Measurements from ENCODE around the gene WDR37. TPM values are rescaled to one million over a fixed set of nuclear protein-coding genes. Genes with fewer than 3 reads are reported as not detected.

The WDR37 gene
- total RNA-seq, 2 experiments from 2014 or later: 31.4 to 31.6 TPM

DNA sequence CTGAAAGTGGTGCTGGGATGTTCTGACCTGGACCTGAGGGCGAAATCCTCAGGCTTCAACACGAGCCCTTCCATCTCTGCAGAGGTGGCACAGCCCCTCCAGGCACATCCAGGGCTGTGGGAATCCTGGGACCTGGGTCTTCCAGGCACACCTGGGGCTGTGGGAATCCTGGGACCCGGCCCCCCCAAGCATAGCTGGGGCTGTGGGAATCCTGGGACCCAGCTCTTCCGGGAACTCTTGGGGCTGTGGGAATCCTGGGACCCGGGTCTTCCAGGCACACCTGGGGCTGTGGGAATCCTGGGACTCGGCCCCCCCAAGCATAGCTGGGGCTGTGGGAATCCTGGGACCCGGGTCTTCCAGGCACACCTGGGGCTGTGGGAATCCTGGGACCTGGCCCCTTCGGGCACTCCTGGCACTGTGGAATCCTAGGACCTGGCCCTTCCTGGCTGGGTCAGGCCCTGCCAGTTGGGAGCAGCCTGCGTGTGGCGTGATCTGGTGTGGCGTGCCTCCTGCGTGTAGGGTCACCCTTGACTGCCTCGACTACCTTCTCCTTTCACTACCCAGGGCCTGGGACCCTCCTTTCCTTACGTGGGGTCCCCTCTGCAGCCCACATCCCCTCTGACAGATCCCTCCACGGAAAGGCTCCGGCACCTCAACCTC is 124.0 kb downstream of the WDR37 start:
- no peak for DNase-seq
- POLR2A ChIA-PET: no interaction called here
- Mint-ChIP-seq H3K36me3 (ENCODE audit: low read depth) (no peaks in the 10 kb centered on the region), H3K27ac (no peak overlapping the region), H3K27me3 (peaks cover 4% of the 10 kb centered on the region), H3K9me3 (no peaks in the 10 kb centered on the region), H3K4me1 (no peaks in the 10 kb centered on the region), H3K4me3 (no peak overlapping the region)
- CTCF ChIA-PET: interaction anchor here (0.6 kb wide), 1 partner anchor 312 kb away, joined by 3 read pairs; no protein-coding TSS in a partner anchor

DNA sequence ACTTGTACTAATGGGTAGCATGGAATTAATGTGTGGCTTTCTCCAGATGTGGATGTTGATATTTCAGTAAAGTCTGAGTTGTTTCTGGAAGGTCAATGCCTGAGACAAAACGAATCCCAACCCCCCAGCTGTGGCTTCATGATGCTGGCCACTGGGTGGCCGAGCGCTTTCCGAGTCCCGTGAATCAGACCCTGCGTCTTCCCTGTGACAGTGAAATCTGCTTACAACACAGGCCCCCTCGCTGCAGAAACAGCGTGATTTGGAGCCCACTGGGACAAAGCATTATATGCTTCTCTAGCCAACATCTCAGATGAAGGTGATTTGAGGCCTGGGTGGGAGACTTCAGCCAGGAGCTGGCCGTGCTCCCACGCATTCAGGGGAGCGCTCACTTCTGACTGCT is 124.7 kb downstream of the WDR37 start:
- POLR2A ChIA-PET: no interaction called here
- Mint-ChIP-seq H3K4me1 (no peaks in the 10 kb centered on the region), H3K9me3 (no peaks in the 10 kb centered on the region), H3K27me3 (peaks cover 4% of the 10 kb centered on the region), H3K27ac (no peak overlapping the region), H3K36me3 (ENCODE audit: low read depth) (no peaks in the 10 kb centered on the region), H3K4me3 (no peak overlapping the region)
- CTCF ChIA-PET: no interaction called here
- DNase-seq: no peak

Other genes with a start within 250 kb of the WDR37 start
- 100 to 1,000 TPM in 1 of 2 experiments, 10 to 100 TPM in 1; 99.0 to 103 TPM for gene LARP4B, start 124.7 kb upstream of the WDR37 start, total RNA-seq
- gene GTPBP4, start 68.0 kb upstream of the WDR37 start, total RNA-seq: 10 to 100 TPM; 50.9 to 59.6 TPM
- gene IDI2, start 30.5 kb upstream of the WDR37 start, total RNA-seq: not detected
- 10 to 100 TPM; 96.0 to 96.5 TPM for gene IDI1, start 7.3 kb upstream of the WDR37 start, total RNA-seq